Stimulated activated naive CD8-positive, alpha-beta T cell treated with anti-CD3 and anti-CD28 coated beads, Interleukin-15, Interleukin-2, amounts not matched to agents 100 ng/mL and 50 ng/mL, for 24 hours (primary cell): Measurements from ENCODE around the gene ATXN3L.

ENCODE experiments used
- H3K27ac Mint-ChIP-seq: one replicate; pipeline ENCODE4 v1.8.0; 2021; ENCODE audit warnings: mild to moderate bottlenecking, mixed read lengths
- H3K27me3 Mint-ChIP-seq: one replicate; pipeline ENCODE4 v1.8.0; 2021; ENCODE audit warnings: mixed read lengths
- H3K36me3 Mint-ChIP-seq: one replicate; pipeline ENCODE4 v1.8.0; 2021; ENCODE audit warnings: low read depth, mixed read lengths
- H3K4me1 Mint-ChIP-seq: one replicate; pipeline ENCODE4 v1.8.0; 2021; ENCODE audit warnings: low read depth, mixed read lengths
- H3K4me3 Mint-ChIP-seq: one replicate; pipeline ENCODE4 v1.8.0; 2021; ENCODE audit warnings: mild to moderate bottlenecking, mixed read lengths
- H3K9me3 Mint-ChIP-seq: one replicate; pipeline ENCODE4 v1.8.0; 2021; ENCODE audit warnings: mixed read lengths

Gene ATXN3L

GRCh38 chrX:13319953-13320352 is at the start of gene ATXN3L:
ATXN3L (minus strand) TSS chrX:13320053; CDS start chrX:13319934, 119 bp downstream.
- Mint-ChIP-seq H3K4me1 (no peaks in the 10 kb centered on the region), H3K36me3 (no peaks in the 10 kb centered on the region), H3K27ac (no peak within 1 kb of the TSS), H3K4me3 (no peak within 1 kb of the TSS), H3K27me3 (no peaks in the 10 kb centered on the region), H3K9me3 (no peaks in the 10 kb centered on the region)

DNA sequence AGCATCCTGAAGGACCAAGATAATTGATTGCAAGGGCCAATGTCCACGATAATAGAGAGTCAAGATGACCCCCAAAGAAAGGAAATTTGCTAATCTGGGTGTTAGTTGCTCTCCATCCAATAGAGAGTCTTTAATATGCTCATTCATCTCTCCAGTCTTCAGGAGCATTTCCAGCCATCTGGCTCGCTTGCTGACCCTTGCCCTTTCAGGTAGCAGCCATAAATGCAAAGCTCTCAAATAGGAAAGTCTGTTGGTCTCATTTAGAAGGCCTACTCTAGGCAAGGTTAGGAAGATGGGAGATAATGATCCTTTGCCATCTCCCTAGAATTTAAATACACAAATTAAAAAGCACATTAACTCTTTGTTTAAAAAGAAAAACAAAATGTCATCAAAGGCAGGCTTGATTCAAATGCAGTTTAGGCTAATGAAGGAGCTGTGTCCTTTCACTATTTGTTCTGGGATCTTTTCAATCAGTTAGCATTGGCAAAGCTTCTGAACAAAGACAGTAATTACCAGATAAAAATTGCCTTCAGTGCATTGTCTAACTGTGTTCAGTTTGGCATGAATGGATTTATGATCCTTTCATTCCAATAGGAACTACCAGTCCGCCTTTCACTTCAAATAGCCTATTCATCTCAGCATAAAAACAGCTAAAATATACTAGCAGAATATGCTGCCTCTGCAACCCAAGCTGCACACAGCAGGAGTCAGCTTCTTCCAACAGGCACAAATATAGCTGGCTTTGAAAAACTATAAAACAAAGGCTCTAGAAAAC is 49.6 kb upstream of the ATXN3L start:
- no peak overlapping the region for H3K27ac Mint-ChIP-seq
- no peak overlapping the region for H3K4me3 Mint-ChIP-seq
- H3K36me3 Mint-ChIP-seq = no peaks in the 10 kb centered on the region
- H3K27me3 Mint-ChIP-seq = no peaks in the 10 kb centered on the region
- peaks cover 25% of the 10 kb centered on the region for H3K4me1 Mint-ChIP-seq
- H3K9me3 Mint-ChIP-seq = no peaks in the 10 kb centered on the region

GRCh38 chrX:13367950-13368349 is 48.1 kb upstream of the ATXN3L start:
- no peaks in the 10 kb centered on the region for H3K36me3 Mint-ChIP-seq
- no peaks in the 10 kb centered on the region for H3K27me3 Mint-ChIP-seq
- no peaks in the 10 kb centered on the region for H3K9me3 Mint-ChIP-seq
- H3K4me1 Mint-ChIP-seq = peaks cover 13% of the 10 kb centered on the region
- H3K27ac Mint-ChIP-seq = no peak overlapping the region
- H3K4me3 Mint-ChIP-seq = no peak overlapping the region

DNA sequence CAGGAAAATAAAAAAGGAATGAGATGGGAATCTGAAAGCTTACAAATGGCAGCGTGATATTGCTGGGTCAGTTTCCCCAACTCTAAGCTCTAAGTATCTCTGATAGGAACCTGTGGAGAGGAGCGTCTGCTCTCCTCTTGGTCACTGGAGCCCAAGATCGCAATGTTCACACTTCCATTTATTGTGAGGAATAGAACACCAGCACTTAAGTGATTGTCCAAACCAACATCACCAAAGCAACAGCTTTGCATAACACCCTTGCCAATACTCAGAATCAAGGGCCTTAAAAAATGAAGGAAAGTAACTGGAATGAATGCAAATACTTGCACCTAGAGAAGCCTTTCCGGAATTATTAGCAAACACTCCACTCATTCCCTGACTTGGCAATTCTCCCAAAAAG is 46.8 kb upstream of the ATXN3L start:
- no peaks in the 10 kb centered on the region for H3K36me3 Mint-ChIP-seq
- H3K9me3 Mint-ChIP-seq = no peaks in the 10 kb centered on the region
- H3K27me3 Mint-ChIP-seq = no peaks in the 10 kb centered on the region
- no peak overlapping the region for H3K4me3 Mint-ChIP-seq
- H3K4me1 Mint-ChIP-seq = peaks cover 7% of the 10 kb centered on the region
- H3K27ac Mint-ChIP-seq = no peak overlapping the region

- Mint-ChIP-seq H3K4me3 (no peak overlapping the region), H3K27me3 (no peaks in the 10 kb centered on the region), H3K9me3 (no peaks in the 10 kb centered on the region), H3K36me3 (no peaks in the 10 kb centered on the region), H3K4me1 (peaks cover 9% of the 10 kb centered on the region), H3K27ac (no peak overlapping the region)
Observed at GRCh38 chrX:13365161-13365560, 45.3 kb upstream of the ATXN3L start.

DNA sequence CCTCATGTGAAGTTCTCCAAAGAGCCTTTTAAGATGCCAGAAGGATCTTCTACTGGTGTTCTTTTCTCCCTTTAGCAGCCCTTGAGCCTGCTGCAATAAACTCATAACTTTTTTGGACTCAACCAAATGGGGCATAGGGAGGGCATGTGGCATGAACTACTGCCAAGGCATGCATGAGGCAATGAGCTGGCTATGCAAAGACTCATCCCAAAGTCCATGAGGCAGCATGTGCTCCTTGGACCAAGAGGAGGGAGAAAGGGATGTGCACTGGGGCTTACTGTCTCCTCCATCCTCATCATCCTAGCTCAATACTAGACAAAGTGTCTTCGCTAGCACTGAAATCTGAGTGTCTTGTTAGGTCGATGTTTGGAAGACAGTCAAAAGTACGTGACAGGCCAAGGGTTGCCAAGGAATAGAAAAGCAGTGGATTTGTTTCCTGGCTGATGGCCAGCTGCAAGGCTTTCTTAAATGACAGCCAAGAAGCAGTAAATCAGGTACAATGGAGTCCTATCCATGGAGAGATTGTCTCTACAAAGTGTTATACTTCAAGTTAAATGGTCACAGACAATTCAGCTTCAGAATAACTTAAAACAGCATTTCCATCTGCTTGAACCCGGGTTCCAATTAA is 44.5 kb upstream of the ATXN3L start:
- Mint-ChIP-seq H3K4me1 (peaks cover 15% of the 10 kb centered on the region), H3K9me3 (no peaks in the 10 kb centered on the region), H3K4me3 (no peak overlapping the region), H3K36me3 (no peaks in the 10 kb centered on the region), H3K27ac (no peak overlapping the region), H3K27me3 (no peaks in the 10 kb centered on the region)

DNA sequence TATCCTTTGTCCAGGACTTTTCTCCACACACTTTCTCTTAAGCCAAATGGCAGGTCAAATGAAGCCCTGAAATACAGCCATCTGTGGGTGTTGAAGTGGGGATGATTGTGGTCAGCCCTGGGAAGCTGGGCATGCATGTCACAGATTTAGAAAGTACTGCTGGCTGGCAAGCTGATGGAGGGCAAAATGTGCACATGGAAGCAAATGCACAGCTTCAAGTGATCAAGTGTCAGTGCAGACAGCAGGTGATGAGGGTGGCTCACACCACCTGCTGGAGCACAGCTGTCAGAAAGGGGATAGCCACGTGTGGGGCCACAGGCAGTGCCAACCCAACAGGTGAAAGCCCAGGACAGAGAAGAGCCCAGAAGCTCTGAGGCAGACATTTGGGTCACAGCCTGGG is 40.3 kb upstream of the ATXN3L start:
- peaks cover 7% of the 10 kb centered on the region for H3K4me1 Mint-ChIP-seq
- no peaks in the 10 kb centered on the region for H3K36me3 Mint-ChIP-seq
- H3K27ac Mint-ChIP-seq = no peak overlapping the region
- no peaks in the 10 kb centered on the region for H3K9me3 Mint-ChIP-seq
- H3K27me3 Mint-ChIP-seq = no peaks in the 10 kb centered on the region
- H3K4me3 Mint-ChIP-seq = no peak overlapping the region

- no peaks in the 10 kb centered on the region for H3K9me3 Mint-ChIP-seq
- H3K27ac Mint-ChIP-seq = no peak overlapping the region
- no peaks in the 10 kb centered on the region for H3K27me3 Mint-ChIP-seq
- no peaks in the 10 kb centered on the region for H3K36me3 Mint-ChIP-seq
- H3K4me3 Mint-ChIP-seq = no peak overlapping the region
- peaks cover 7% of the 10 kb centered on the region for H3K4me1 Mint-ChIP-seq
Observed at GRCh38 chrX:13357925-13358324, 38.1 kb upstream of the ATXN3L start.

- Mint-ChIP-seq H3K9me3 (no peaks in the 10 kb centered on the region), H3K36me3 (no peaks in the 10 kb centered on the region), H3K4me3 (no peak overlapping the region), H3K4me1 (peaks cover 3% of the 10 kb centered on the region), H3K27ac (no peak overlapping the region), H3K27me3 (no peaks in the 10 kb centered on the region)
Observed at GRCh38 chrX:13346646-13347045, 26.8 kb upstream of the ATXN3L start.

GRCh38 chrX:13345438-13345837 is 25.6 kb upstream of the ATXN3L start:
- H3K27ac Mint-ChIP-seq = no peak overlapping the region
- no peaks in the 10 kb centered on the region for H3K36me3 Mint-ChIP-seq
- peaks cover 3% of the 10 kb centered on the region for H3K4me1 Mint-ChIP-seq
- H3K9me3 Mint-ChIP-seq = no peaks in the 10 kb centered on the region
- H3K4me3 Mint-ChIP-seq = no peak overlapping the region
- no peaks in the 10 kb centered on the region for H3K27me3 Mint-ChIP-seq

GRCh38 chrX:13345037-13345436 is 25.2 kb upstream of the ATXN3L start:
- no peak overlapping the region for H3K27ac Mint-ChIP-seq
- peaks cover 3% of the 10 kb centered on the region for H3K4me1 Mint-ChIP-seq
- no peaks in the 10 kb centered on the region for H3K36me3 Mint-ChIP-seq
- no peaks in the 10 kb centered on the region for H3K27me3 Mint-ChIP-seq
- H3K4me3 Mint-ChIP-seq = no peak overlapping the region
- no peaks in the 10 kb centered on the region for H3K9me3 Mint-ChIP-seq

- no peaks in the 10 kb centered on the region for H3K36me3 Mint-ChIP-seq
- no peaks in the 10 kb centered on the region for H3K9me3 Mint-ChIP-seq
- no peak overlapping the region for H3K27ac Mint-ChIP-seq
- no peaks in the 10 kb centered on the region for H3K4me1 Mint-ChIP-seq
- H3K4me3 Mint-ChIP-seq = no peak overlapping the region
- H3K27me3 Mint-ChIP-seq = no peaks in the 10 kb centered on the region
Observed at GRCh38 chrX:13341491-13342101, 21.7 kb upstream of the ATXN3L start.

GRCh38 chrX:13340182-13340791 is 20.4 kb upstream of the ATXN3L start:
- H3K36me3 Mint-ChIP-seq = no peaks in the 10 kb centered on the region
- no peak overlapping the region for H3K4me3 Mint-ChIP-seq
- H3K27ac Mint-ChIP-seq = no peak overlapping the region
- H3K4me1 Mint-ChIP-seq = no peaks in the 10 kb centered on the region
- no peaks in the 10 kb centered on the region for H3K9me3 Mint-ChIP-seq
- H3K27me3 Mint-ChIP-seq = no peaks in the 10 kb centered on the region

GRCh38 chrX:13339607-13340006 is 19.8 kb upstream of the ATXN3L start:
- Mint-ChIP-seq H3K4me1 (no peaks in the 10 kb centered on the region), H3K4me3 (no peak overlapping the region), H3K27me3 (no peaks in the 10 kb centered on the region), H3K27ac (no peak overlapping the region), H3K9me3 (no peaks in the 10 kb centered on the region), H3K36me3 (no peaks in the 10 kb centered on the region)

DNA sequence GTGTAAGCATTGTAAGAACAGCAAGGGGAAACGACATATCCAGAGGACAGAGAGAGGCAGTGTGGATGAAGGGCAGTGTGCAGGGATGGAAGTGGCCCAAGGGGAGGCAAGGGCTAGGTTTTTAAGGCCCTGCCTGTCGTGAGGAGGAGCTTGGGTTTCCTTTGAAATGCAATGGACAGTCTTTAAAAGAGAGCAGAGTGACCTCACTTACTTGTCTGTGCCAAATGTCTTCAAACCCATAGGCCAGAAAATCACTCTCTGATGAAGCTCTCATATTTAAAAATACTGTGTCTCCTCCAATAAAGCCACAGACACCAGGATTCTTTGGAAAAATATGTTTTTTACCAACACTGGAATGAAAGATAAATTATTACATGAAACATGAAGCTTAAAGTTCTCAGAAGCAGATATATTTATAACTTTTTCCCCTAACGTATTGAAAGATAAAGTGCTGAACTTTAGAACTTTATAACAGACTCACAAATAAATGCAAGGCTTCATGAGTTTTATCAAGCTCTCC is 19.2 kb upstream of the ATXN3L start:
- no peak overlapping the region for H3K27ac Mint-ChIP-seq
- no peaks in the 10 kb centered on the region for H3K9me3 Mint-ChIP-seq
- H3K4me3 Mint-ChIP-seq = no peak overlapping the region
- H3K36me3 Mint-ChIP-seq = no peaks in the 10 kb centered on the region
- H3K4me1 Mint-ChIP-seq = no peaks in the 10 kb centered on the region
- no peaks in the 10 kb centered on the region for H3K27me3 Mint-ChIP-seq
